WTC11 (cell line): Measurements from ENCODE around the gene DMPK. TPM values are rescaled to one million over a fixed set of nuclear protein-coding genes. Genes with fewer than 3 reads are reported as not detected.
A peak's percentile ranks its signal among the peaks of the same experiment; 100 is the strongest.

Source experiments
- ATAC-seq: fragments of 200-7000 bp; cut with Tn5 transposase; 2 replicates; pipeline ENCODE4 v1.10.0; 2021; ENCODE audit warnings: mild to moderate bottlenecking, moderate library complexity
- CTCF ChIA-PET: fragments of 300-600 bp; sonication (Branson Sonifier 250); formaldehyde crosslinking; loops from one replicate; lab custom pipeline; 2021; ENCODE audit warnings: antibody characterized with exemption; lab: Charles Lee
- POLR2A ChIA-PET: fragments of 350-600 bp; sonication (Branson Sonifier 250); formaldehyde crosslinking; loops from one replicate; lab custom pipeline; 2021; ENCODE audit warnings: antibody characterized with exemption; lab: Charles Lee
- DNase-seq: peaks from one replicate; pipeline ENCODE4 v3.0.0; 2021; ENCODE audit warnings: low spot score
- H3K27ac Mint-ChIP-seq: 2 replicates; pipeline ENCODE4 v1.8.0; 2021; ENCODE audit warnings: mixed read lengths
- H3K27me3 Mint-ChIP-seq: 2 replicates; pipeline ENCODE4 v1.8.0; 2021; ENCODE audit warnings: low read depth, mild to moderate bottlenecking, moderate library complexity, mixed read lengths
- H3K36me3 Mint-ChIP-seq: 2 replicates; pipeline ENCODE4 v1.8.0; 2021; ENCODE audit warnings: mixed read lengths
- H3K4me1 Mint-ChIP-seq: 2 replicates; pipeline ENCODE4 v1.8.0; 2022; ENCODE audit warnings: mixed read lengths
- H3K4me3 Mint-ChIP-seq: 2 replicates; pipeline ENCODE4 v1.8.0; 2021; ENCODE audit warnings: mild to moderate bottlenecking, moderate library complexity, mixed read lengths
- H3K9me3 Mint-ChIP-seq: 2 replicates; pipeline ENCODE4 v1.8.0; 2021; ENCODE audit warnings: mixed read lengths
- AFF4 ChIP-seq: sonication (generic); formaldehyde crosslinking; IDR thresholded peaks from 2 replicates; pipeline ENCODE4 v1.8.1; 2023; ENCODE audit warnings: mild to moderate bottlenecking, missing genetic modification reagents, borderline replicate concordance
- ATF2 ChIP-seq: sonication (generic); formaldehyde crosslinking; IDR thresholded peaks from 2 replicates; pipeline ENCODE4 v1.8.1; 2022; ENCODE audit warnings: low read depth, missing genetic modification reagents, borderline replicate concordance
- EMX1 ChIP-seq: fragments of 250-450 bp; sonication (Bioruptor Pico); IDR thresholded peaks from 2 replicates; pipeline ENCODE4 v1.8.0; 2021; ENCODE audit warnings: mild to moderate bottlenecking
- FOXP4 ChIP-seq: sonication (generic); formaldehyde crosslinking; IDR thresholded peaks from 2 replicates; pipeline ENCODE4 v1.8.0; 2022; ENCODE audit warnings: mild to moderate bottlenecking, missing genetic modification reagents
- GRHL2 ChIP-seq: fragments of 250-450 bp; sonication (Bioruptor Pico); IDR thresholded peaks from 2 replicates; pipeline ENCODE4 v1.8.0; 2022; ENCODE audit warnings: mild to moderate bottlenecking, moderate library complexity; ENCODE audit not compliant: insufficient replicate concordance, severe bottlenecking
- IRF1 ChIP-seq: sonication (generic); formaldehyde crosslinking; IDR thresholded peaks from 2 replicates; pipeline ENCODE4 v1.8.0; 2023; ENCODE audit warnings: missing genetic modification reagents
- MYBL2 ChIP-seq: sonication (generic); formaldehyde crosslinking; IDR thresholded peaks from 2 replicates; pipeline ENCODE4 v1.8.1; 2023; ENCODE audit warnings: mild to moderate bottlenecking, moderate library complexity, missing genetic modification reagents
- NFE2L1 ChIP-seq: sonication (generic); formaldehyde crosslinking; IDR thresholded peaks from 2 replicates; pipeline ENCODE4 v1.8.1; 2023; ENCODE audit warnings: missing genetic modification reagents
- PRRX2 ChIP-seq: fragments of 250-450 bp; sonication (Bioruptor Pico); IDR thresholded peaks from 2 replicates; pipeline ENCODE4 v1.8.0; 2021; ENCODE audit warnings: mild to moderate bottlenecking
- SMAD3 ChIP-seq: sonication (generic); formaldehyde crosslinking; IDR thresholded peaks from 2 replicates; pipeline ENCODE4 v1.8.0; 2022; ENCODE audit warnings: missing genetic modification reagents, mild to moderate bottlenecking, borderline replicate concordance
- TCF7 ChIP-seq: sonication (generic); formaldehyde crosslinking; IDR thresholded peaks from 2 replicates; pipeline ENCODE4 v1.8.0; 2022; ENCODE audit warnings: mild to moderate bottlenecking, low read depth, missing genetic modification reagents, moderate library complexity
- TEAD1 ChIP-seq: sonication (generic); formaldehyde crosslinking; IDR thresholded peaks from 2 replicates; pipeline ENCODE4 v1.8.0; 2022; ENCODE audit warnings: mild to moderate bottlenecking, missing genetic modification reagents
- ZNF219 ChIP-seq: sonication (generic); formaldehyde crosslinking; IDR thresholded peaks from 2 replicates; pipeline ENCODE4 v1.8.0; 2023; ENCODE audit warnings: missing genetic modification reagents, mild to moderate bottlenecking, borderline replicate concordance
- ZNF263 ChIP-seq: sonication (generic); formaldehyde crosslinking; IDR thresholded peaks from 2 replicates; pipeline ENCODE4 v1.8.1; 2022; ENCODE audit warnings: low read depth, mild to moderate bottlenecking, moderate library complexity, missing genetic modification reagents
- ZNF317 ChIP-seq: sonication (generic); formaldehyde crosslinking; IDR thresholded peaks from 2 replicates; pipeline ENCODE4 v1.8.1; 2023; ENCODE audit warnings: low read depth, mild to moderate bottlenecking, moderate library complexity, missing genetic modification reagents, borderline replicate concordance
- ZNF423 ChIP-seq: fragments of 250-450 bp; sonication (Bioruptor Pico); IDR thresholded peaks from 2 replicates; pipeline ENCODE4 v2.1.2; 2022; ENCODE audit warnings: mild to moderate bottlenecking, moderate library complexity
- total RNA-seq: library from RNA; stranded (reverse); gene quantifications from 3 replicates; pipeline ENCODE4 v1.2.3, GENCODE V29; 2021
- TF ChIP-seq, protein P1 (sequence below): sonication (generic); formaldehyde crosslinking; conservative IDR thresholded peaks from 2 replicates; pipeline ENCODE4 v1.8.1; 2023; ENCODE audit warnings: mild to moderate bottlenecking, low read depth, missing genetic modification reagents, moderate library complexity
- TF ChIP-seq, protein P2 (sequence below): fragments of 250-450 bp; sonication (Bioruptor Pico); conservative IDR thresholded peaks from 2 replicates; pipeline ENCODE4 v1.9.0; 2021; ENCODE audit warnings: mild to moderate bottlenecking
- TF ChIP-seq, protein P3 (sequence below): fragments of 200-600 bp; IDR thresholded peaks from 2 replicates; pipeline ENCODE4 v1.8.0; 2022; ENCODE audit warnings: antibody characterized with exemption

Gene DMPK
- total RNA-seq, 1 experiment from 2014 or later: 42.7 TPM

DNA sequence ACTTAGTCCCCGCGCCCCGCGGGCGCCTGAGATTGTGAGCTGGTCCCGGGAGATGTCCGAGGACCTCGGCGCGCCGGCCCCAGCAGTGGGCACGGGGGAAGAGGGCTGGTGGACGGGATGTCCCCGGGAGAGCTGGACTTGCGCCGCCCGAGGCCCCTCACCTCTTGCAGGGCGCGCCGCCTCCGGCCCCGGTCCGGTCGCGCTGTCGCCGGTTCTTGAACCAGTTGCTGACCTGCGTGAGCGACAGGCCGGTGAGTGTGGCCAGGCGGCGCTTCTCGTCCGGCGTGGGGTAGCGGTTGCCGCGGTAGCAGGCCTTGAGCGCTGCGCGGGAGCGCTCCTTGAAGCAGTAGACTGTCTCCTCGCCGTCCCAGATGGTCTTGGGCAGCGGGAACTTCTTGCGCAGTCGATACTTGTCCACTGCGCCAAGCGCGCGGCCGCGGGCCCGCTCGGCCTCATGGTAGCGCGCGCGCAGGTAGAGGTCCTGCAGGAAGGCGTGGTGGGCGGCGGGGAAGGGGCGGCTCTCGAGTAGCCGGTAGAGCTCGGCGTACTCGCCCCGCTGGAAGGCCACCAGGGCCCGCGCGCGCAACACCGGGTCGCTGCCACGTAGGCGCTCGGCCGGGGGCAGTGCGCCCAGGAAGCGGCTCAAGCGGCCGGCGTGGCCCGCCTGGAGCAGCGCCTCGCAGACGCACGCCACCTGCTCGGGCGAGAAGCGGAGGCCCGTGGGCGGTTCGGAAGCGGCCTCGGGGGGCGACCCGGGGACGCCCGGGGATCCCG, 14.2 kb downstream of the DMPK start:
- no peak overlapping the region for H3K27ac Mint-ChIP-seq
- peak overlapping the region; percentile 79 for H3K4me3 Mint-ChIP-seq
- ATAC-seq (no peak), DNase-seq (peak; percentile 69)
- POLR2A ChIA-PET: interaction anchor here (0.6 to 4.8 kb wide), 22 partner anchors 11 to 370 kb away, joined by 3 to 115 read pairs (median 5); partner anchors contain the start of genes DMPK, DMWD, EML2 and FBXO46
- no peaks in the 10 kb centered on the region; the same call in 1 of the 2 replicates for H3K27me3 Mint-ChIP-seq
- H3K4me1 Mint-ChIP-seq: peaks cover 26% of the 10 kb centered on the region
- no peaks in the 10 kb centered on the region for H3K36me3 Mint-ChIP-seq
- CTCF ChIA-PET: interaction anchor here (0.5 to 5.6 kb wide), 20 partner anchors 8 to 309 kb away, joined by 3 to 175 read pairs (median 10); partner anchors contain the start of genes DMPK, FBXO46, FOXA3 and QPCTL
- no peaks in the 10 kb centered on the region for H3K9me3 Mint-ChIP-seq
- no peak for TF ChIP-seq IRF1 (CRISPR knock-in tag)
- TF ChIP-seq ZNF263 (CRISPR knock-in tag): no peak
- TF ChIP-seq MYBL2 (CRISPR knock-in tag): no peak
- no peak for TF ChIP-seq TCF7 (CRISPR knock-in tag)
- TF ChIP-seq ZNF317 (CRISPR knock-in tag): 0 out of 2 replicates have a peak, but pooled peaks have one; percentile 20
- TF ChIP-seq, protein P1, sequence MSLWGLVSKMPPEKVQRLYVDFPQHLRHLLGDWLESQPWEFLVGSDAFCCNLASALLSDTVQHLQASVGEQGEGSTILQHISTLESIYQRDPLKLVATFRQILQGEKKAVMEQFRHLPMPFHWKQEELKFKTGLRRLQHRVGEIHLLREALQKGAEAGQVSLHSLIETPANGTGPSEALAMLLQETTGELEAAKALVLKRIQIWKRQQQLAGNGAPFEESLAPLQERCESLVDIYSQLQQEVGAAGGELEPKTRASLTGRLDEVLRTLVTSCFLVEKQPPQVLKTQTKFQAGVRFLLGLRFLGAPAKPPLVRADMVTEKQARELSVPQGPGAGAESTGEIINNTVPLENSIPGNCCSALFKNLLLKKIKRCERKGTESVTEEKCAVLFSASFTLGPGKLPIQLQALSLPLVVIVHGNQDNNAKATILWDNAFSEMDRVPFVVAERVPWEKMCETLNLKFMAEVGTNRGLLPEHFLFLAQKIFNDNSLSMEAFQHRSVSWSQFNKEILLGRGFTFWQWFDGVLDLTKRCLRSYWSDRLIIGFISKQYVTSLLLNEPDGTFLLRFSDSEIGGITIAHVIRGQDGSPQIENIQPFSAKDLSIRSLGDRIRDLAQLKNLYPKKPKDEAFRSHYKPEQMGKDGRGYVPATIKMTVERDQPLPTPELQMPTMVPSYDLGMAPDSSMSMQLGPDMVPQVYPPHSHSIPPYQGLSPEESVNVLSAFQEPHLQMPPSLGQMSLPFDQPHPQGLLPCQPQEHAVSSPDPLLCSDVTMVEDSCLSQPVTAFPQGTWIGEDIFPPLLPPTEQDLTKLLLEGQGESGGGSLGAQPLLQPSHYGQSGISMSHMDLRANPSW: no peak
- TF ChIP-seq NFE2L1: no peak
- no peak for TF ChIP-seq FOXP4 (CRISPR knock-in tag)
- TF ChIP-seq, protein P2, sequence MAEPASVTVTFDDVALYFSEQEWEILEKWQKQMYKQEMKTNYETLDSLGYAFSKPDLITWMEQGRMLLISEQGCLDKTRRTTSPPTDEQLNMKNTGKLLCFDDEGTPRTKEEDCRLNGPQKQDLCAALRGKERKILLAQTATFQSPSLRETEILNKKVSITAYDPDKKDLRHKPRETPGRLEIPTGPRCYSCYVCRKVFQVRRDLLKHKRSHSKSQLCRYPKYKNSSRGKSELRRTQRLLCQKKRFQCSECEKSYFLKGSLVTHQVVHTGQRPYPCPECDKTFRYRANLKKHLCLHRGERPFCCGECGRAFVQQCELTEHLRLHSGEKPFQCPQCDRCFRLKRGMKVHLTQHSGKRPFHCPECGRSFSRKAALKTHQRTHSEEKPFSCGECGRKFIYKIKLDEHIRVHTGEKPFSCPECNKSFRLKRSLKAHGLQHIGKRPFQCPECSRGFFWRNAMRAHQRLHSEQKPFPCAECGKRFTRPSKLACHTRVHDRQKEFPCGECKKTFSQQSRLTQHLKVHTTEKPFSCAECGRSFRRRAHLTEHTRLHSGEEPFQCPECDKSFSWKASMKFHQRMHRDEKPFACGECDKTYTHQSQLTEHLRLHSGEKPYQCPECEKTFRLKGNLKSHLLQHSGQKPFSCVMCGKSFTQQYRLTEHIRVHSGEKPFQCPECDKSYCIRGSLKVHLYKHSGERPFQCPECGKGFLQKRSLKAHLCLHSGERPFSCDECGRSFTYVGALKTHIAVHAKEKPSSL (CRISPR knock-in tag): no peak
- no peak for TF ChIP-seq TEAD1 (CRISPR knock-in tag)
- no peak for TF ChIP-seq ZNF423 (CRISPR knock-in tag)
- TF ChIP-seq PRRX2 (CRISPR knock-in tag): no peak
- no peak for TF ChIP-seq ZNF219
- TF ChIP-seq, protein P3, sequence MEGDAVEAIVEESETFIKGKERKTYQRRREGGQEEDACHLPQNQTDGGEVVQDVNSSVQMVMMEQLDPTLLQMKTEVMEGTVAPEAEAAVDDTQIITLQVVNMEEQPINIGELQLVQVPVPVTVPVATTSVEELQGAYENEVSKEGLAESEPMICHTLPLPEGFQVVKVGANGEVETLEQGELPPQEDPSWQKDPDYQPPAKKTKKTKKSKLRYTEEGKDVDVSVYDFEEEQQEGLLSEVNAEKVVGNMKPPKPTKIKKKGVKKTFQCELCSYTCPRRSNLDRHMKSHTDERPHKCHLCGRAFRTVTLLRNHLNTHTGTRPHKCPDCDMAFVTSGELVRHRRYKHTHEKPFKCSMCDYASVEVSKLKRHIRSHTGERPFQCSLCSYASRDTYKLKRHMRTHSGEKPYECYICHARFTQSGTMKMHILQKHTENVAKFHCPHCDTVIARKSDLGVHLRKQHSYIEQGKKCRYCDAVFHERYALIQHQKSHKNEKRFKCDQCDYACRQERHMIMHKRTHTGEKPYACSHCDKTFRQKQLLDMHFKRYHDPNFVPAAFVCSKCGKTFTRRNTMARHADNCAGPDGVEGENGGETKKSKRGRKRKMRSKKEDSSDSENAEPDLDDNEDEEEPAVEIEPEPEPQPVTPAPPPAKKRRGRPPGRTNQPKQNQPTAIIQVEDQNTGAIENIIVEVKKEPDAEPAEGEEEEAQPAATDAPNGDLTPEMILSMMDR: no peak
- no peak for TF ChIP-seq ATF2 (CRISPR knock-in tag)
- no peak for TF ChIP-seq AFF4 (CRISPR knock-in tag)
- TF ChIP-seq EMX1 (CRISPR knock-in tag): no peak
- no peak for TF ChIP-seq GRHL2 (CRISPR knock-in tag)
- TF ChIP-seq SMAD3 (CRISPR knock-in tag): no peak
